ENCODE measurements around the gene ALMS1.
"Not testable (repeated sequence)": the region's sequence is repeated elsewhere in the genome, so short reads cannot be mapped to it uniquely, and the experiment has no call there.

The ALMS1 gene

DNA sequence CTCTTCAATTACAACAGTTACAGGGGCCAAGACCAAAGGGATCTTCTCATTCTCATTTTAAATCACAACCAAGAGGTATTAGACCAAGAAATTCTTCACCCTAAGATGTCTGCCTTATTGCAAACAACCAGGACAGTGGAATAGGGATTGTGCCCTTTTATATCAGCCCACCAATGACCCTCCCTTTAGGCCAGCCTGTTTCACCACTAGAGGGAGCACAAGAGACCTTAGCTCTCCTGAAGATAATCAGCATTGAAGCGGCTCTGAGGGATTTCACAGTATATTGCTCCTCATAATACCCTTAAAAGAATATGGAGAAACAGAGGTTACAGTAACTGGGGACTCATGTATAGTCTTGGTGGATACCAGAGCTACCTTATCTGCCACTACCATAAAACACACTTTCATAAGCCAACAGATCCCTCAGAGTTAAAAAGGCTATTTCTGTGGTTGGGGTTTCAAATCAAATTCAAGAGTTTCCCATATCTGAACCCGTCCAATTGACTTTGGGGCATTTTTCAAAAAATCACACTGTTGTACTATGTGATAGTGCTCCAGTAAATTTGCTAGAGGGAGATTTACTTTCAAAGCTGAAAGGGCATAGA lies 245.1 kb downstream of the ALMS1 start:
- DNase-seq: not testable (repeated sequence)

DNA sequence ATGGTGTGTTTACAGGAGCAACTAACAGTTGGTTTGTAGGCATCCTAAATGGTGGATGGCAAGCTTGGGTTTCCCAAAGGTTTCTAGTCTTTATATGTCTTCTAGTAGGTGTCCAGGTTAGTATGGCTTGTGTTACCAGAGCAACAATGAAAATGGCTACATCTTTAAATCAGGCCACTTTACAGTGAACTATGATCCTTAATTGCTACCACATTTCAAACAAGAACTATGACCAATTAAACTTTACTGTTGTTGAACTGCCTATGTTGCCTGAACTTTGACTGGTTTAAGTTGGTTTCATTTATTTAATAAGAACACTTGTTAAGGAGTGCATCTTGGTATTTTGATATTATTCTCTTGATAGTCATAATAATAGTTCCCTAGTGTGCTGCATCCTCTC lies 251.3 kb downstream of the ALMS1 start:
- DNase-seq: not testable (repeated sequence)

DNA sequence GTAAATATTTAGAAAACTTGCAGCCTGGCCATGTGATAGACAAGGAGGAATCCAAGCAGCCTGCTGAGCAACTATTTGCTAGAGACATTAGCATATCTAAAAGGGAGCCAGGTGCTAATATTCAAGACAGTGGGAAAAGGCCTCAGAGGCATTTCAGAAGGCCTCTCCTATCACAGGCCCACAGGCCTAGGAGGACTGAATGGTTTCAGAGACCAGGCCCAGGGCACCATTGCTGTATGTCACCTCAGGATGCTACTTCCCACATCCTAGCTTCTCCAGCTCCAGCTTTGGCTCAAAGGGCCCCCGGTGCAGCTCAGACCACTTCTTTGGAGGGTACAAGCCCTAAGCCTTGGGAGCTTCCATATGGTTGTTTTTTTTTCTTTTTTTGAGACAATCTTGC lies 252.8 kb downstream of the ALMS1 start:
- no peak for DNase-seq

DNA sequence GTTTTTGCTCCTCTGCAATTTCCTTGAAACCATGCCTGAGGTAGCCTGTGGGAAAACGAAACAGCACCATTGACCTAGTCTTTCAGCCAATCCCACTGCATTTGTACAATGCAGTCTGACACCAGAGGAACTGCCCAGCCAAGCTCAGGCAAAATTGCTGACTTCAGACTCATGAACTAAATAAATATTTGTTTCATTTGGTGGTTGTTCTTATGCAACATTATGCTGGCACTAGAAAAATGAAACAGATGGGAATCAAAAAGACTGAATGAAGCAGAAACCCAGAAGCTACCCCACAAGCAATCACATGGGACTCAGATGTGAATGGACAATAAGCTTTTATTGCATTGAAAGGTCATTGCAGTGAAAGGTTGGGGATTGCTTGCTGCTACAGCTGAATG lies 254.9 kb downstream of the ALMS1 start:
- no peak for DNase-seq

DNA sequence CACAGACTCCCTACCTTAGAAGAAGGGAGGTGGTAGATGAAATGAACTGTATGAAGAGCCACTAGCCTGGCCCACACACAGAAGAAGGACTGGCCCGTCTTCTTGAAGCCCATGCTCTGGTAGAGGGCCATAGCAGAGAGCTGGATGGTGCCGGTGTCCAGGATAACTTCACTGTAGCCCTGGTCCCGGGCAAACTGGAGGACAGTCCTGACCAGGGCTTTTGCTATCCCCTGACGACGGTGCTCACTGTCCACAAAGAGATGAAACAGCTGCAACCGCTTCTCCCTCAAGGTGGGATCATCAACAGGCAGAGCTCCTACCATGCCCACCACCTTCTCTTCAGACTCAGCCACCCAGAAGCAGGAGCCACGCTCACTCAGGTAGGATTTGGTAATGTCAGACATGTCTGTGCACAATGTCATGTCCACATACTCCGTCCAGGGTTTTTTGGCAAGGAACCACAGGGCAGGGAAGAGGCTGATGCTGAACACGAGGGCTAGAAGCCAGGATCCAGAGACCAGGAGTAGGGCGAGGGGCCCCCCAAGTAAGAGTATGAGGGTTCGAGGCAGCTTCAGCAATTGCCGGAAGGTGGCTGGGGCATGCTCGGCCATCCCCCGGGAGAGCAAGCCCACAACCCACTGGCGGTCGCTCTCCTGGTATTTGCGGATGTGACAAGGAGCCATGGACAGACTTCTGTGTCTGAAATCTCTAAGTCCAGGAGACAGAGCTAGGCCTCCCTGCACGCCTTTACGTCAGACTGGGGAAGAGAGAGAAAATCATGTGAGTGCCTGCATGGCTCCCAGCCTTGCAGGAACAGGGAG lies 255.5 kb downstream of the ALMS1 start:
- no peak for DNase-seq

DNA sequence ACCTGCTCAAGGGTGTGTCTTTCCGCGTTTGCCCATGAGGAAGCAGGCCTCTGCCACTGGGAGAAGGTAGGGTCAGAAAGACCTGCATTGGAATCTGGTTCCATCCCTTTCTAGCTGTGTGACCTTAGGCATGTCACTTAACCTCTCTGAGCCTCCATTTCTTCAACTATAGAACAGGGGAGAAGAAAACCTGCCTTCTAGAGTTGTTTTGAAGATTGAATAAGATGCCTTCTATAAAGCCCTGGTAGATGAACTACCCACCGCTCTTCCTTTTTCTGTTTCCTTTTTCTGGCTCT lies 256.1 kb downstream of the ALMS1 start:
- DNase-seq: no peak

DNA sequence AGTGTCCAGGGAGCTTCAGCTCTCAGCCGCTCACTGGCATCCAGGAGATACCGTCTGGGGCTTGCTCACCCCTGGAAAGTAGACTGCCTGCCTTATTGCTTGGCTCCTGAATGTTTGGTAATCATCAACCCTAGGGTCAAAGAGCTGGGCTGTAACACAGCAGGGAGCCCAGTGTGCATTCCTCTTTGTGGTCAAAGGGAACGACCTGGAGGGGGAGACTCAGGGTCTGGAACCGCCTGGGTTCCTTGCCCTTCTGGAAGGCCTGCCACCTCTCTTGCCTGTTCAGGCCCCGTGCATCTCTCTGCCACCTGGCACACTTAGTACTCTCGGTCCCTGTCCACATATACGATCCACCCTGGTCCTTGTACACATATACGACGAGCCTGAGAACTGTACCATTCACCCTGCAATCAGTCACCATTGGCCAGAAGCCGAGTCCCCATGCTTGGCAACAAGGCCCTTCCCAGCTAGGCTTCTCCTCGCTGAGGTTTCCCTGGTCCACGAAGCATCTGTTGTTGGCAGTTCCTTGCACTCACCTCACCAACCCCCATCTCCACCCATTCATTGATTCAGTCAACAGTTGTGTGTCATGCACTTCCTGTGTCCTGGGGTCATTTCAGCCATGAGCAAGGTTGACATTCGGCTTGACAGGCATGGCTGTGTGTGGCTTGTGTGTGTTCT lies 256.8 kb downstream of the ALMS1 start, which contains the start of gene NAT8:
Gene NAT8 (minus strand): TSS at position 85 of the 681 bp plus-strand sequence. CDS start 794 bp downstream, outside the sequence.
- no peak for DNase-seq

DNA sequence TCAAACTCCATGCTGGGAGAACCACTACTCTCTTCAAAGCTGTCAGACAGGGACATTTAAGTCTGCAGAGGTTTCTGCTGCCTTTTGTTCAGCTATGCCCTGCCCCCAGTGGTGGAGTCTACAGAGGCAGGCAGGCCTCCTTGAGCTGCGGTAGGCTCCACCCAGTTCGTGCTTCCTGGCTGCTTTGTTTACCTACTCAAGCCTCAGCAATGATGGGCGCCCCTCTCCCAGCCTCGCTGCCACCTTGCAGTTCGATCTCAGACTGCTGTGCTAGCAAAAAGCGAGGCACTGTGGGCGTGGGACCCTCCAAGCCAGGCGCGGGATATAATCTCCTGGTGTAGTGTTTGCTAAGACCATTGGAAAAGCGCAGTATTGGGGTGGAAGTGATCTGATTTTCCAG lies 262.1 kb downstream of the ALMS1 start:
- DNase-seq: not testable (repeated sequence)

DNA sequence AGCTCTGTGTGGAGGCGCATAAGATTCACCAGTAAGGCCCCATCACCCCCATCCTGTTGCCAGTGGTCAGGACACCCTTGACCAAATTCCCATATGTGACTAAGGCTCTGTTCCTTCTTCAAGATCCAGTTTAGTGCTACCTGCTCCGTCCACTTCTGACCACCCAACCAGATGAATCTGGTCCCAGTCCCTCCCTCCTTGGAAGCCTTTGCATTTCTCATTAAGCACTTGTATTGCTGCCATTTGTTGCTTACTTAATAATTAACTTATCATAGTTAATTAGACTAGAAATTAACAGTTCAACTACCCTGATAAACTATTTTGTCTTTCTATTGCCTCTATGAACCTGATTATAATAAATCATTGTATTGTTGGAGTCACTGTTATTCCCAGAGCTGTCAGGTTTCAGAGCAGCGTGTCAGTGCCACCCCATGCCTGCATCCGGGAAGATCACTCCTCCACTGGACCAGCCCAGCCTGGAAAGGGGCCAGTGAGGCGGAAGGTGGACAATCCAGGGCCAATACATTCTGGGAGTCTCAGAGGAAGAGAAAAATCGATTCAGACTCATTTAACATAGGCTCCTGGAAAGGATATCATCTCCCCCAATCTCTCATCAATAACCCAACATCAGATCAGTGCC lies 266.1 kb downstream of the ALMS1 start:
- DNase-seq: no peak

DNA sequence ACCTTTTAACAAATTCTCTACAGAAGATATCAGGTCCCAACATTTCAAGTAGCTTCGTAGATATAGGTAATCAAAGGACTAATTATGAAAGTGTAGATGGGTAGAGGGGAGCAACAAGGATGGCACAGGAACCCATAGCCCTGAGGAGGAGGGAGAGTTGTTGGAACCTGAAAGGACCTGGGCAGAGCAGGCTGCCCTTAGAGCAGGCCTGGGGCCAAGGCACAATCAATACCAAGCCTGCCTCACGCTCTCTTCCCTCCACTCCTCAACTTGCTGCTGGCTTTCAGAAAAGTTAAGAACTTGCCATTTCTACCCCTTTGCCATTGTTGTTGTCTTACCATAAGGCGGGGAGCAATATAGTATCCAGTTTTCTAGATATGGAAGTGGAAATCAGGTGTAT lies 266.7 kb downstream of the ALMS1 start:
- no peak for DNase-seq

DNA sequence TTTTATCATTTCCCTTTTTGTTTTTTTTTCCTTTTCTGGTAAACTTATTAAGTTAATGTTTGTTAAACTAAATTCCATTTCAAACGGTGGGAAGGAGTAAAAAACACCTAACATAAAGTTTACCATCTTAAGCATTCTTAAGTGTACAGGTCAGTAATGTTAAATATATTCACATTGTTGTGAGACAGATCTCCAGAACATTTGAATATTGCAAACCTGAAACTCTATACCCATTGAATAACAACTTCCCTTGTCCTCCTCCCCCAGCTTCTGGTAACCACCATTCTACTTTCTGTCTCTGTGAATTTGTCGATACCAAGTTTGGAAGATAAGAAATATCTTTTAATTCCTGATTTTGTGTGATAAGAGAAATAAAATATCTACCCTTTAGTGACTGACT lies 268.5 kb downstream of the ALMS1 start:
- DNase-seq: no peak

All from NCI-H446 treated with DMSO at 0.1 percent for 48 hours (cell line).